K562 (cell line): Measurements from ENCODE around the gene PLD1. TPM values are rescaled to one million over a fixed set of nuclear protein-coding genes. Genes with fewer than 3 reads are reported as not detected.

Experiments
- CBFB ChIP-seq: sonication (generic); formaldehyde crosslinking; IDR thresholded peaks from 2 replicates; pipeline ENCODE4 v1.4.0; 2020; ENCODE audit warnings: mild to moderate bottlenecking, missing genetic modification reagents
- FOSL1 ChIP-seq: fragments of 200-800 bp; sonication (Bioruptor generic); conservative IDR thresholded peaks from 2 replicates; pipeline ENCODE4 v1.6.1; 2016; ENCODE audit warnings: missing genetic modification characterization, missing compliant biosample characterization
- GABPB2 ChIP-seq: fragments of 250-450 bp; sonication (Bioruptor Pico); conservative IDR thresholded peaks from 2 replicates; pipeline ENCODE4 v1.5.1; 2021; ENCODE audit warnings: mild to moderate bottlenecking
- KHSRP ChIP-seq: fragments of 450-650 bp; IDR thresholded peaks from 2 replicates; pipeline ENCODE4 v1.6.1; 2017
- MCM3 ChIP-seq: fragments of 450-650 bp; IDR thresholded peaks from 2 replicates; pipeline ENCODE4 v1.6.1; 2016
- MTA2 ChIP-seq: fragments of 450-650 bp; IDR thresholded peaks from 2 replicates; pipeline ENCODE4 v1.6.1; 2016; ENCODE audit warnings: low read depth
- ZNF274 ChIP-seq: IDR thresholded peaks from 2 replicates; pipeline ENCODE4 v1.6.1; 2011; ENCODE audit warnings: low read depth, mild to moderate bottlenecking, low read length, moderate library complexity, borderline replicate concordance
- polyA plus RNA-seq, 8 experiments: library from polyadenylated mRNA; depleted of rRNA in 4 of 8; stranded (reverse) in 5 of 8; unstranded in 3 of 8; fragments of >200 nt; fragmentation: Nextera tagmentation in 2 of 8; fragmentation: Illumina TruSeq in 1 of 8; extraction: Ambion mirVana in 2 of 8; extraction: Trizol in 1 of 8; gene quantifications; 2 replicates each; pipeline versions ENCODE4 v1.2.1 to v1.2.3, GENCODE V29; 2011 to 2014; ENCODE audit warnings: inconsistent platforms in 1 of 8, missing spikeins in 1 of 8
- total RNA-seq, 7 experiments: library from RNA; depleted of rRNA in 6 of 7; stranded (reverse); fragments of >200 nt in 6 of 7; fragmentation: Illumina TruSeq in 2 of 7; extraction: Trizol in 2 of 7; gene quantifications; 2 replicates each; pipeline versions ENCODE4 v1.2.1 to v1.2.3, GENCODE V29; 2011 to 2021; ENCODE audit warnings: low replicate concordance in 1 of 7
- TF ChIP-seq, protein P1 (sequence below), 2 experiments: fragments of 450-650 bp; formaldehyde crosslinking in 1 of 2; IDR thresholded peaks; 2 replicates each; pipeline versions ENCODE4 v1.4.0 to v1.6.1; 2014 to 2020; ENCODE audit warnings: mild to moderate bottlenecking in 2 of 2, borderline replicate concordance in 1 of 2, low read depth in 1 of 2
- TF ChIP-seq, protein P2 (sequence below): sonication (generic); formaldehyde crosslinking; IDR thresholded peaks from 2 replicates; pipeline ENCODE4 v1.9.0; 2022; ENCODE audit warnings: mild to moderate bottlenecking, missing genetic modification reagents
- TF ChIP-seq, protein P3 (sequence below): sonication (generic); formaldehyde crosslinking; IDR thresholded peaks from 2 replicates; pipeline ENCODE4 v1.8.1; 2023; ENCODE audit warnings: mild to moderate bottlenecking, missing genetic modification reagents
- TF ChIP-seq, protein P4 (sequence below): sonication (generic); formaldehyde crosslinking; IDR thresholded peaks from 2 replicates; pipeline ENCODE4 v1.5.0; 2020; ENCODE audit warnings: missing genetic modification reagents
- TF ChIP-seq, protein P5 (sequence below): fragments of 450-650 bp; IDR thresholded peaks from 2 replicates; pipeline ENCODE4 v1.6.1; 2014; ENCODE audit warnings: low read depth, mild to moderate bottlenecking, moderate library complexity, borderline replicate concordance
- TF ChIP-seq, protein P6 (sequence below): fragments of 200-800 bp; sonication (Bioruptor generic); IDR thresholded peaks from 2 replicates; pipeline ENCODE4 v1.6.1; 2017; ENCODE audit warnings: missing genetic modification characterization, missing compliant biosample characterization

PLD1 gene
- total and polyA plus RNA-seq, 9 of the 15 experiments (the other 6 are each of a cell fraction or from before 2014, with no cell fraction given) = 8.4 to 26.1 (median 18.6) TPM

DNA sequence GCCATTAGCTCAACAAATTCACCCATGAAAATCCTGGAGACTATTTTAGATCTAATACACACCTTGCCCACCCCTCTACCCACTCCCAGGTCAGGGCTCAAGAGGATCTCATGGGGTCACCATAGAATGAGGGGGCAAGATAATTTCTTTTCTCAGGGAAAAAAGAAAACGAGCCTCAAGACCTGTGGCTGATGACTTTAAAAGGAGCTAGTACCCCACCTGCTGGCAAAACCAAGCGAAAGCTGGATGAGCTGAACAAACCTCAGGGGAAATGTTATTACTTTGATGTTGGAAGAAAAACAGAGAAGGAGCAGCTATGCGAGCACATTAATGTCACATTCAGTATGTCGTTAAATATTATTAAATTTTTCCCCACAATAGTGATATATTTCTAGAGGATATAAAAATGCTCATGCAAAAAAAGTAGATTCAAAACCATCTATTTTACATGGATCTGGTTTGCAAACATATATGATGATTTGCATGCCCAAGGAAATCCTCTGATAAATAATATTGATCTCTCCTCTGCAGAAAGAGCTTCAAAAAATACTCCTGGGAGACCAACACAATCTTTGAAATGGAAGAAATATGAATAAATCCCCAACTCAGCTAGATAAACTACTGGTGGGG, 37.7 kb downstream of the PLD1 start (continued):
- TF ChIP-seq, protein P1, sequence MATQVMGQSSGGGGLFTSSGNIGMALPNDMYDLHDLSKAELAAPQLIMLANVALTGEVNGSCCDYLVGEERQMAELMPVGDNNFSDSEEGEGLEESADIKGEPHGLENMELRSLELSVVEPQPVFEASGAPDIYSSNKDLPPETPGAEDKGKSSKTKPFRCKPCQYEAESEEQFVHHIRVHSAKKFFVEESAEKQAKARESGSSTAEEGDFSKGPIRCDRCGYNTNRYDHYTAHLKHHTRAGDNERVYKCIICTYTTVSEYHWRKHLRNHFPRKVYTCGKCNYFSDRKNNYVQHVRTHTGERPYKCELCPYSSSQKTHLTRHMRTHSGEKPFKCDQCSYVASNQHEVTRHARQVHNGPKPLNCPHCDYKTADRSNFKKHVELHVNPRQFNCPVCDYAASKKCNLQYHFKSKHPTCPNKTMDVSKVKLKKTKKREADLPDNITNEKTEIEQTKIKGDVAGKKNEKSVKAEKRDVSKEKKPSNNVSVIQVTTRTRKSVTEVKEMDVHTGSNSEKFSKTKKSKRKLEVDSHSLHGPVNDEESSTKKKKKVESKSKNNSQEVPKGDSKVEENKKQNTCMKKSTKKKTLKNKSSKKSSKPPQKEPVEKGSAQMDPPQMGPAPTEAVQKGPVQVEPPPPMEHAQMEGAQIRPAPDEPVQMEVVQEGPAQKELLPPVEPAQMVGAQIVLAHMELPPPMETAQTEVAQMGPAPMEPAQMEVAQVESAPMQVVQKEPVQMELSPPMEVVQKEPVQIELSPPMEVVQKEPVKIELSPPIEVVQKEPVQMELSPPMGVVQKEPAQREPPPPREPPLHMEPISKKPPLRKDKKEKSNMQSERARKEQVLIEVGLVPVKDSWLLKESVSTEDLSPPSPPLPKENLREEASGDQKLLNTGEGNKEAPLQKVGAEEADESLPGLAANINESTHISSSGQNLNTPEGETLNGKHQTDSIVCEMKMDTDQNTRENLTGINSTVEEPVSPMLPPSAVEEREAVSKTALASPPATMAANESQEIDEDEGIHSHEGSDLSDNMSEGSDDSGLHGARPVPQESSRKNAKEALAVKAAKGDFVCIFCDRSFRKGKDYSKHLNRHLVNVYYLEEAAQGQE (IDR thresholded peaks at IDR 0.05; ENCODE audit: borderline replicate concordance) = peak; percentile 61; the same call in 1 of the 2 replicates
- TF ChIP-seq, protein P1 (CRISPR knock-in tag; IDR thresholded peaks at IDR 0.05; ENCODE audit: low read depth) = no peak
- TF ChIP-seq, protein P2, sequence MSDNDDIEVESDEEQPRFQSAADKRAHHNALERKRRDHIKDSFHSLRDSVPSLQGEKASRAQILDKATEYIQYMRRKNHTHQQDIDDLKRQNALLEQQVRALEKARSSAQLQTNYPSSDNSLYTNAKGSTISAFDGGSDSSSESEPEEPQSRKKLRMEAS = no peak
- TF ChIP-seq, protein P3, sequence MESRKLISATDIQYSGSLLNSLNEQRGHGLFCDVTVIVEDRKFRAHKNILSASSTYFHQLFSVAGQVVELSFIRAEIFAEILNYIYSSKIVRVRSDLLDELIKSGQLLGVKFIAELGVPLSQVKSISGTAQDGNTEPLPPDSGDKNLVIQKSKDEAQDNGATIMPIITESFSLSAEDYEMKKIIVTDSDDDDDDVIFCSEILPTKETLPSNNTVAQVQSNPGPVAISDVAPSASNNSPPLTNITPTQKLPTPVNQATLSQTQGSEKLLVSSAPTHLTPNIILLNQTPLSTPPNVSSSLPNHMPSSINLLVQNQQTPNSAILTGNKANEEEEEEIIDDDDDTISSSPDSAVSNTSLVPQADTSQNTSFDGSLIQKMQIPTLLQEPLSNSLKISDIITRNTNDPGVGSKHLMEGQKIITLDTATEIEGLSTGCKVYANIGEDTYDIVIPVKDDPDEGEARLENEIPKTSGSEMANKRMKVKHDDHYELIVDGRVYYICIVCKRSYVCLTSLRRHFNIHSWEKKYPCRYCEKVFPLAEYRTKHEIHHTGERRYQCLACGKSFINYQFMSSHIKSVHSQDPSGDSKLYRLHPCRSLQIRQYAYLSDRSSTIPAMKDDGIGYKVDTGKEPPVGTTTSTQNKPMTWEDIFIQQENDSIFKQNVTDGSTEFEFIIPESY (CRISPR knock-in tag) = no peak
- TF ChIP-seq GABPB2 = no peak
- TF ChIP-seq MCM3 = no peak
- no peak for TF ChIP-seq MTA2
- no peak for TF ChIP-seq KHSRP
- TF ChIP-seq, protein P4, sequence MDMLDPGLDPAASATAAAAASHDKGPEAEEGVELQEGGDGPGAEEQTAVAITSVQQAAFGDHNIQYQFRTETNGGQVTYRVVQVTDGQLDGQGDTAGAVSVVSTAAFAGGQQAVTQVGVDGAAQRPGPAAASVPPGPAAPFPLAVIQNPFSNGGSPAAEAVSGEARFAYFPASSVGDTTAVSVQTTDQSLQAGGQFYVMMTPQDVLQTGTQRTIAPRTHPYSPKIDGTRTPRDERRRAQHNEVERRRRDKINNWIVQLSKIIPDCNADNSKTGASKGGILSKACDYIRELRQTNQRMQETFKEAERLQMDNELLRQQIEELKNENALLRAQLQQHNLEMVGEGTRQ (CRISPR knock-in tag) = no peak
- TF ChIP-seq FOSL1 = no peak
- TF ChIP-seq, protein P5, sequence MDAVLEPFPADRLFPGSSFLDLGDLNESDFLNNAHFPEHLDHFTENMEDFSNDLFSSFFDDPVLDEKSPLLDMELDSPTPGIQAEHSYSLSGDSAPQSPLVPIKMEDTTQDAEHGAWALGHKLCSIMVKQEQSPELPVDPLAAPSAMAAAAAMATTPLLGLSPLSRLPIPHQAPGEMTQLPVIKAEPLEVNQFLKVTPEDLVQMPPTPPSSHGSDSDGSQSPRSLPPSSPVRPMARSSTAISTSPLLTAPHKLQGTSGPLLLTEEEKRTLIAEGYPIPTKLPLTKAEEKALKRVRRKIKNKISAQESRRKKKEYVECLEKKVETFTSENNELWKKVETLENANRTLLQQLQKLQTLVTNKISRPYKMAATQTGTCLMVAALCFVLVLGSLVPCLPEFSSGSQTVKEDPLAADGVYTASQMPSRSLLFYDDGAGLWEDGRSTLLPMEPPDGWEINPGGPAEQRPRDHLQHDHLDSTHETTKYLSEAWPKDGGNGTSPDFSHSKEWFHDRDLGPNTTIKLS = no peak
- no peak for TF ChIP-seq ZNF274
- TF ChIP-seq, protein P6, sequence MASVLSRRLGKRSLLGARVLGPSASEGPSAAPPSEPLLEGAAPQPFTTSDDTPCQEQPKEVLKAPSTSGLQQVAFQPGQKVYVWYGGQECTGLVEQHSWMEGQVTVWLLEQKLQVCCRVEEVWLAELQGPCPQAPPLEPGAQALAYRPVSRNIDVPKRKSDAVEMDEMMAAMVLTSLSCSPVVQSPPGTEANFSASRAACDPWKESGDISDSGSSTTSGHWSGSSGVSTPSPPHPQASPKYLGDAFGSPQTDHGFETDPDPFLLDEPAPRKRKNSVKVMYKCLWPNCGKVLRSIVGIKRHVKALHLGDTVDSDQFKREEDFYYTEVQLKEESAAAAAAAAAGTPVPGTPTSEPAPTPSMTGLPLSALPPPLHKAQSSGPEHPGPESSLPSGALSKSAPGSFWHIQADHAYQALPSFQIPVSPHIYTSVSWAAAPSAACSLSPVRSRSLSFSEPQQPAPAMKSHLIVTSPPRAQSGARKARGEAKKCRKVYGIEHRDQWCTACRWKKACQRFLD (CRISPR knock-in tag) = no peak
- TF ChIP-seq CBFB (CRISPR knock-in tag) = no peak
